ENCODE data around the gene TRIM47. TPM values are rescaled to one million over a fixed set of nuclear protein-coding genes. Genes with fewer than 3 reads are reported as not detected.

Gene TRIM47
- total and polyA plus RNA-seq, 2 of the 13 experiments (the other 11 are each of a cell fraction or from before 2014, with no cell fraction given), result 33.5 to 82.0 TPM

- TF ChIP-seq PRPF4 (IDR thresholded peaks at IDR 0.05; ENCODE audit: low read depth, low read length, poor library complexity, severe bottlenecking), result no peak
- TF ChIP-seq MAF1 (CRISPR knock-in tag; IDR thresholded peaks at IDR 0.05; ENCODE audit: borderline replicate concordance), result no peak
- peak; percentile 27 for TF ChIP-seq MAZ (IDR thresholded peaks at IDR 0.05; ENCODE audit: borderline replicate concordance, low read depth, low read length)
- peak; percentile 58 for TF ChIP-seq MAZ (CRISPR knock-in tag; IDR thresholded peaks at IDR 0.05; ENCODE audit: low read depth)
- TF ChIP-seq ZBTB34 (CRISPR knock-in tag; IDR thresholded peaks at IDR 0.05), result no peak
- TF ChIP-seq ZNF558 (CRISPR knock-in tag; IDR thresholded peaks at IDR 0.05; ENCODE audit: borderline replicate concordance), result no peak
- no peak for TF ChIP-seq ZNF782 (CRISPR knock-in tag; IDR thresholded peaks at IDR 0.05; ENCODE audit: borderline replicate concordance)
- TF ChIP-seq STAT5B (CRISPR knock-in tag; IDR thresholded peaks at IDR 0.05), result no peak
- peak; percentile 29; the same call in 1 of the 2 replicates for TF ChIP-seq FOXP4 (CRISPR knock-in tag; IDR thresholded peaks at IDR 0.05)
- TF ChIP-seq HNRNPL (IDR thresholded peaks at IDR 0.05; ENCODE audit: low read depth, low read length), result 0 out of 2 replicates have a peak, but pooled peaks have one; percentile 29
- no peak; the same call in 1 of the 2 replicates for TF ChIP-seq ZNF83 (CRISPR knock-in tag; IDR thresholded peaks at IDR 0.05; ENCODE audit: borderline replicate concordance)
- no peak for TF ChIP-seq ZIK1 (CRISPR knock-in tag; IDR thresholded peaks at IDR 0.05; ENCODE audit: borderline replicate concordance, low read depth)
- 0 out of 2 replicates have a peak, but pooled peaks have one; percentile 8 for TF ChIP-seq ZNF143 (CRISPR knock-in tag; IDR thresholded peaks at IDR 0.05)
- TF ChIP-seq, protein P1, sequence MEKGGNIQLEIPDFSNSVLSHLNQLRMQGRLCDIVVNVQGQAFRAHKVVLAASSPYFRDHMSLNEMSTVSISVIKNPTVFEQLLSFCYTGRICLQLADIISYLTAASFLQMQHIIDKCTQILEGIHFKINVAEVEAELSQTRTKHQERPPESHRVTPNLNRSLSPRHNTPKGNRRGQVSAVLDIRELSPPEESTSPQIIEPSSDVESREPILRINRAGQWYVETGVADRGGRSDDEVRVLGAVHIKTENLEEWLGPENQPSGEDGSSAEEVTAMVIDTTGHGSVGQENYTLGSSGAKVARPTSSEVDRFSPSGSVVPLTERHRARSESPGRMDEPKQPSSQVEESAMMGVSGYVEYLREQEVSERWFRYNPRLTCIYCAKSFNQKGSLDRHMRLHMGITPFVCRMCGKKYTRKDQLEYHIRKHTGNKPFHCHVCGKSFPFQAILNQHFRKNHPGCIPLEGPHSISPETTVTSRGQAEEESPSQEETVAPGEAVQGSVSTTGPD (CRISPR knock-in tag; IDR thresholded peaks at IDR 0.05), result no peak
- TF ChIP-seq SRSF9 (IDR thresholded peaks at IDR 0.05; ENCODE audit: borderline replicate concordance, insufficient read depth, low read depth, low read length, poor library complexity, severe bottlenecking), result no peak
- TF ChIP-seq ZNF720 (CRISPR knock-in tag; IDR thresholded peaks at IDR 0.05), result no peak
- TF ChIP-seq MTF2 (CRISPR knock-in tag; IDR thresholded peaks at IDR 0.05; ENCODE audit: borderline replicate concordance), result no peak
- TF ChIP-seq MYC (CRISPR knock-in tag; IDR thresholded peaks at IDR 0.05; ENCODE audit: borderline replicate concordance), result peak; percentile 46
- peak; percentile 60 for TF ChIP-seq SAP130 (CRISPR knock-in tag; IDR thresholded peaks at IDR 0.05; ENCODE audit: low read depth)
- TF ChIP-seq MTA1 (CRISPR knock-in tag; IDR thresholded peaks at IDR 0.05; ENCODE audit: borderline replicate concordance), result peak; percentile 66; the same call in 1 of the 2 replicates
- TF ChIP-seq POLR2A (IDR thresholded peaks at IDR 0.05; ENCODE audit: insufficient read depth in 1 of 2, low read depth in 2 of 2, low read length in 2 of 2), result no peak; a peak in 1 of 4 replicates
- TF ChIP-seq EED (CRISPR knock-in tag; IDR thresholded peaks at IDR 0.05), result peak; percentile 64; the same call in 1 of the 2 replicates
- TF ChIP-seq PPARG (CRISPR knock-in tag; conservative IDR thresholded peaks at IDR 0.05), result no peak
- TF ChIP-seq ZNF160 (CRISPR knock-in tag; IDR thresholded peaks at IDR 0.05), result 0 out of 2 replicates have a peak, but pooled peaks have one; percentile 24
- 0 out of 2 replicates have a peak, but pooled peaks have one; percentile 58 for TF ChIP-seq ZNF766 (CRISPR knock-in tag; IDR thresholded peaks at IDR 0.05; ENCODE audit: borderline replicate concordance)
Observed at GRCh38 chr17:75843577-75844529, 34.5 kb downstream of the TRIM47 start, which contains the start of gene UNC13D (continued).

All from HepG2 (cell line).